AG09309 (cell line): ENCODE results near the gene SLC38A4.

Experiments
- DNase-seq: peaks from one replicate; pipeline ENCODE4 v3.0.0-alpha.2; 2010; ENCODE audit warnings: low read depth
- H3K4me3 ChIP-seq: 2 replicates; pipeline ENCODE4 v1.5.1; 2011; ENCODE audit warnings: mild to moderate bottlenecking, low read depth, low read length, moderate library complexity; ENCODE audit not compliant: control insufficient read depth
- TF ChIP-seq, protein P1 (sequence below): IDR thresholded peaks from 2 replicates; pipeline ENCODE4 v1.5.1; 2011; ENCODE audit warnings: mild to moderate bottlenecking, low read depth, low read length, inconsistent platforms; ENCODE audit not compliant: insufficient read depth, control insufficient read depth; ENCODE audit errors: missing control alignments

SLC38A4 gene

DNA sequence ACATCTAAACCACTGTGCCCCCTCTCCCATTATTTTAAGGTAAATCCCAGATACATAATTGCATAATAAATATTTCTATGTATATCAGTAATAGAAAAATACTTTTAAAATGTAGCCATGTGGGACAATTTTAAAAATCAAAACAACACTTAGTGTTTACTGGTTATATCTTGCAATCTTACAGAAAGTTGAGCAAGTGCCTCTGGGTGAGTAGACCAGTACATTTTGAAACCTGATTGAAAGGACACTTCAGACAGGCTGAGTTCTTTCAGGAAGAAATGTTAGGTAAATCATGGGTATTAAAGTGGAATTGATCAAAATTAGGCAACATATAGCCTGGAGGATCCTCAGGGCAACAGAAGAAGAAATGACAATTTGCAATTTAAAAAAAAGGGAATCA is 7.2 kb downstream of the SLC38A4 start:
- DNase-seq = no peak
- no peak overlapping the region for H3K4me3 ChIP-seq
- TF ChIP-seq, protein P1, sequence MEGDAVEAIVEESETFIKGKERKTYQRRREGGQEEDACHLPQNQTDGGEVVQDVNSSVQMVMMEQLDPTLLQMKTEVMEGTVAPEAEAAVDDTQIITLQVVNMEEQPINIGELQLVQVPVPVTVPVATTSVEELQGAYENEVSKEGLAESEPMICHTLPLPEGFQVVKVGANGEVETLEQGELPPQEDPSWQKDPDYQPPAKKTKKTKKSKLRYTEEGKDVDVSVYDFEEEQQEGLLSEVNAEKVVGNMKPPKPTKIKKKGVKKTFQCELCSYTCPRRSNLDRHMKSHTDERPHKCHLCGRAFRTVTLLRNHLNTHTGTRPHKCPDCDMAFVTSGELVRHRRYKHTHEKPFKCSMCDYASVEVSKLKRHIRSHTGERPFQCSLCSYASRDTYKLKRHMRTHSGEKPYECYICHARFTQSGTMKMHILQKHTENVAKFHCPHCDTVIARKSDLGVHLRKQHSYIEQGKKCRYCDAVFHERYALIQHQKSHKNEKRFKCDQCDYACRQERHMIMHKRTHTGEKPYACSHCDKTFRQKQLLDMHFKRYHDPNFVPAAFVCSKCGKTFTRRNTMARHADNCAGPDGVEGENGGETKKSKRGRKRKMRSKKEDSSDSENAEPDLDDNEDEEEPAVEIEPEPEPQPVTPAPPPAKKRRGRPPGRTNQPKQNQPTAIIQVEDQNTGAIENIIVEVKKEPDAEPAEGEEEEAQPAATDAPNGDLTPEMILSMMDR = no peak

DNA sequence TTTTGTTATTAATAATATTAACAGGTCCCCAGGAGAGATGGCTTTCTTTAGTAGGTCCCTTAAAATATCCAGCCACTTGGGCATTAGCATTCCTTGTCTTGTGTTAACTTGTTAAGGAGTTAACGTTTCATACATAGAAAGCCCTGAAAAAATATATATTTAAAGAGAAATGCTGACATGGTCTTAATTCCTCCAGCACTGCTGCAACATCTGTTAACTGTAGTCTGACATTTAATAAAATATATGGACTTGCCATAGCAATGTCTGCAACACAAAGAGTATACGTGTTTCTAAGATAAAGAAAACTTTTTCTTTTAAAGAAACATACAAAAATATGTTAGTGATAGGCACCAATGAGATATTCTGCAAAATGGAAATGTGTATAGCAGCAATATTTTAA is 10.0 kb downstream of the SLC38A4 start:
- H3K4me3 ChIP-seq = no peak overlapping the region
- no peak for DNase-seq
- TF ChIP-seq, protein P1 = no peak

DNA sequence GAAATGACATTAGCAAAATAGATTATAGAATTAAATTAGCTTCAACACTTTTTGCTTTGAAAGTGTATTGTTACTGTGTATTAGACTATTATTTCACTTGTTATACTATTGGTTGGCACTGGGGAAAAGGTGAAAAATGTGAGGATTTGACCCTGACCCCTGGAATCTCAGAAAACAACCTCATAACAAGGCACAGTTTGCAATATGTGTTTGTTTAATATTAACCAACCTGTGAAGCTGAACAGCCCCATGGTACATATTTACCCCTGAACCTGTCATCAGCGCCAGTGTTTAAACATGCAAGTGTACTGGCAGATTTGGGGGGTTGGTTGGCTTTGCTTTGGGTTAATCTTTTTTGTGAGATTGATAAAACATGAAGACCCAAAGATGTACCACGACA is 11.7 kb downstream of the SLC38A4 start:
- no peak for DNase-seq
- TF ChIP-seq, protein P1 = no peak
- H3K4me3 ChIP-seq = no peak overlapping the region

DNA sequence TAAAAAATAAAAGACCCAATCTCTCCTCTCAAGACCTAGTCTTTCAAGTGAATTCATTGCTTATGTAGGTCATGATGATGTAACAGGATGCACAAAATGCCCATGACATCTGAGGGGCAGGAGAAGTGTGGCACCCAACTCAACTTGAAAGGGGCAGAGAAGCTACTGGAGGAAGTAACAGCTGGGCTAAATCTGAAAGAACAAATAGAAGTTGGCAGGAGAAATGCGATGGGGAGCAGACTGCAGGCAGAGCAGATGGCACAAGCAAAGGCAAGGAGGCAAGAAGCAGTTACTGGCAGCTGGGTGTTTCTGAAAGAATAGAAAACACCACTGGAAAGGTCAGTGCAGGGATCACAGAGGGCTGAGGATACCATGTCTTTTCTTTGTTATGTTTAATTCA is 14.6 kb downstream of the SLC38A4 start:
- TF ChIP-seq, protein P1 = no peak
- H3K4me3 ChIP-seq = no peak overlapping the region
- no peak for DNase-seq

DNA sequence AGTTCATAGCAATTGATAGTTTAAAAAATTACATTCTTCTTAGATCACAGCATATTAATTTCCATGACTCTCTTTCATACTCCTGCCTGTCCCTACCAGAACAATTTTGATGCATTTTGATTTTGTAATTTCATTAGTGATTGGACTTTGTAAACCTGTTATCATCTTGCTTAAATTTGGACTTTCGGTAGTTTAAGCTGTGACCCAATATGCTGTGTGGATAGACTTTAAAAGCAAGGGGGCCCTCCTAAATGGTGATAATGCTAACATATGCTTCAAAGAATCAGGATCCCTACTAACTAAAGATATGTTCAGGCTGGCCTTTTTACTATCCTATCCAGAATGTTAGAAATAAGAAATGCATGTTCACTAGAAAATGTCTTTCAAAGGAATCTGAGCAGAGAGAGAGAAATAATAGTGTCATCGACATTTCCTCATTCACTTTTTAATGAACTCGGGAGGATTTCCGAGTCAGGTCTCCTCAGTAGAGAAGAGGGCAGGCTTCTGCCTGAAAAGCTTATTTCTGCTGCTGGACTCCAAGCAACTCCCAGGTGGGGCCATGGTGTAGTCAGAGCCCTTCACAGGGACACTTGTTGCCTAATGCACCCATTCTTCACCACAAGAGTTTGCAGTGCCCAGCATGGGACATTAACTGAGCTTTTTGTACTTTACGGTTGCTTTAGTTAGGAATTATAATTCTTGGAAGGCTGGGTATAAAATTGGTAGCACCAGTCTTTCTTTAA is 16.7 kb downstream of the SLC38A4 start:
- H3K4me3 ChIP-seq = no peak overlapping the region
- TF ChIP-seq, protein P1 = no peak
- DNase-seq = no peak

DNA sequence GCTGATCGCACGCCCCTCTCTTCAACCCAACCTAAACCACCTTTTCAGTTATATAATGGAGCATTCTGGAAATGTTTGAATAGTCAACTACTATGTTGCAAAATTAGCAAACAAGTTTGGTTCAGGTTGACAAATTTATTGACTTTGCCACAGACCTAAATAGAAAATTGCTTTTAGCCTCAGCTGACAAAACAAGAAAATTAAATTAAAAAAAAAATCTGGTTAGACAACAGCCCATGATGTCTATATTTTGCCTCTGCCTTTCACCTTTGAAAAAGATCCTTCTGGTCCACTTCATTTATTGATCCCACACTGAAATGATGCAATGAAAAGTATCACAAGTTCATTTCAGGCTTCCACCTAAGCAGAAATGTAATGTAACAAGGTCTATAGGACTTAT is 17.5 kb downstream of the SLC38A4 start:
- TF ChIP-seq, protein P1 = no peak
- H3K4me3 ChIP-seq = no peak overlapping the region
- DNase-seq = no peak
